ENCODE results near the gene SP100.

- no peak for TF ChIP-seq GATA1 (IDR thresholded peaks at IDR 0.05; ENCODE audit: low read depth, low read length)
- TF ChIP-seq POLR2A (IDR thresholded peaks at IDR 0.05; ENCODE audit: low read length), result no peak
These were observed 173.0 kb downstream of the SP100 start for GRCh38 chr2:230589025-230589424.
